H9 (cell line): ENCODE data around the gene ATF7. TPM values are rescaled to one million over a fixed set of nuclear protein-coding genes. Genes with fewer than 3 reads are reported as not detected.

Experiments
- DNase-seq: peaks from one replicate; pipeline ENCODE4 v3.0.0-alpha.2; 2017
- H2AFZ ChIP-seq: one replicate; pipeline ENCODE4 v1.6.1; 2013; ENCODE audit warnings: mild to moderate bottlenecking, low read length, control low read depth, moderate library complexity
- H2AK5ac ChIP-seq: 2 replicates; pipeline ENCODE4 v1.6.1; 2013; ENCODE audit warnings: low read length, control low read depth, mixed read lengths; ENCODE audit not compliant: insufficient read length
- H2BK120ac ChIP-seq: one replicate; pipeline ENCODE4 v1.6.1; 2013; ENCODE audit warnings: low read depth, mild to moderate bottlenecking, low read length, control low read depth, inconsistent platforms; ENCODE audit not compliant: poor library complexity, severe bottlenecking
- H2BK12ac ChIP-seq: 2 replicates; pipeline ENCODE4 v1.6.1; 2013; ENCODE audit warnings: low read length, control low read depth, mixed read lengths, low read depth; ENCODE audit not compliant: insufficient read length
- H2BK15ac ChIP-seq: 2 replicates; pipeline ENCODE4 v1.6.1; 2013; ENCODE audit warnings: low read depth, low read length, control low read depth
- H2BK20ac ChIP-seq: one replicate; pipeline ENCODE4 v1.6.1; 2013; ENCODE audit warnings: low read depth, mild to moderate bottlenecking, low read length, control low read depth, inconsistent platforms; ENCODE audit not compliant: poor library complexity, severe bottlenecking
- H2BK5ac ChIP-seq: 2 replicates; pipeline ENCODE4 v1.6.1; 2013; ENCODE audit warnings: low read length, control low read depth, mixed read lengths; ENCODE audit not compliant: insufficient read length
- H3K14ac ChIP-seq: 2 replicates; pipeline ENCODE4 v1.6.1; 2013; ENCODE audit warnings: low read length, control low read depth; ENCODE audit not compliant: insufficient read depth
- H3K18ac ChIP-seq: 2 replicates; pipeline ENCODE4 v1.6.1; 2013; ENCODE audit warnings: low read depth, mild to moderate bottlenecking, mixed read lengths, low read length, control low read depth; ENCODE audit not compliant: insufficient read length
- H3K23ac ChIP-seq: 2 replicates; pipeline ENCODE4 v1.6.1; 2013; ENCODE audit warnings: low read length, control low read depth, mixed read lengths, low read depth; ENCODE audit not compliant: insufficient read length
- H3K23me2 ChIP-seq: 2 replicates; pipeline ENCODE4 v1.6.1; 2013; ENCODE audit warnings: low read depth, mild to moderate bottlenecking, mixed read lengths, low read length, control low read depth; ENCODE audit not compliant: insufficient read length, poor library complexity, severe bottlenecking
- H3K27ac ChIP-seq: 2 replicates; pipeline ENCODE4 v1.5.1; 2013; ENCODE audit warnings: low read length, control low read depth, mixed read lengths, low read depth; ENCODE audit not compliant: insufficient read length
- H3K27me3 ChIP-seq: 2 replicates; pipeline ENCODE4 v1.6.1; 2013; ENCODE audit warnings: low read length, control low read depth, inconsistent platforms; ENCODE audit not compliant: insufficient read depth
- H3K4ac ChIP-seq: 2 replicates; pipeline ENCODE4 v1.6.1; 2013; ENCODE audit warnings: low read depth, mild to moderate bottlenecking, control low read depth, inconsistent platforms, low read length, moderate library complexity
- H3K4me1 ChIP-seq: 2 replicates; pipeline ENCODE4 v1.6.1; 2013; ENCODE audit warnings: low read length, control low read depth, inconsistent platforms; ENCODE audit not compliant: insufficient read depth
- H3K4me2 ChIP-seq: 2 replicates; pipeline ENCODE4 v1.6.1; 2013; ENCODE audit warnings: low read length, control low read depth, mixed read lengths; ENCODE audit not compliant: insufficient read length, insufficient read depth
- H3K56ac ChIP-seq: 2 replicates; pipeline ENCODE4 v1.6.1; 2013; ENCODE audit warnings: low read depth, mild to moderate bottlenecking, mixed read lengths, low read length, control low read depth; ENCODE audit not compliant: insufficient read length
- H3K79me1 ChIP-seq: 2 replicates; pipeline ENCODE4 v1.6.1; 2013; ENCODE audit warnings: low read depth, mild to moderate bottlenecking, moderate library complexity, low read length, control low read depth, inconsistent platforms; ENCODE audit not compliant: insufficient read depth, poor library complexity, severe bottlenecking
- H3K79me2 ChIP-seq: 2 replicates; pipeline ENCODE4 v1.6.1; 2013; ENCODE audit warnings: low read length, control low read depth, inconsistent platforms; ENCODE audit not compliant: insufficient read depth
- H3K9ac ChIP-seq: 2 replicates; pipeline ENCODE4 v1.6.1; 2013; ENCODE audit warnings: low read length, control low read depth, mixed read lengths; ENCODE audit not compliant: insufficient read length; ENCODE audit errors: extremely low read depth
- H3K9me3 ChIP-seq: one replicate; pipeline ENCODE4 v1.6.1; 2013; ENCODE audit warnings: low read depth, low read length, inconsistent platforms; ENCODE audit not compliant: control insufficient read depth
- H3T11ph ChIP-seq: one replicate; pipeline ENCODE4 v1.6.1; 2013; ENCODE audit warnings: mild to moderate bottlenecking, low read length, control low read depth, inconsistent platforms
- H4K20me1 ChIP-seq: one replicate; pipeline ENCODE4 v1.6.1; 2013; ENCODE audit not compliant: control insufficient read depth, insufficient read length, insufficient read depth
- H4K5ac ChIP-seq: 2 replicates; pipeline ENCODE4 v1.6.1; 2013; ENCODE audit warnings: low read depth, mild to moderate bottlenecking, mixed read lengths, low read length, control low read depth; ENCODE audit not compliant: insufficient read length
- H4K8ac ChIP-seq: replicated peaks from 2 replicates; pipeline ENCODE4 v1.6.1; 2013; ENCODE audit warnings: low read length, control low read depth, mixed read lengths, low read depth; ENCODE audit not compliant: insufficient read length
- H4K91ac ChIP-seq: 2 replicates; pipeline ENCODE4 v1.6.1; 2013; ENCODE audit warnings: low read depth, mild to moderate bottlenecking, moderate library complexity, mixed read lengths, low read length, control low read depth; ENCODE audit not compliant: insufficient read length
- H3K27ac Mint-ChIP-seq, 3 experiments: 2 replicates in 2 of 3; 3 replicates in 1 of 3; pipeline ENCODE4 v1.8.0; 2020 to 2021; ENCODE audit warnings: mixed read lengths in 3 of 3, mild to moderate bottlenecking in 1 of 3, moderate library complexity in 1 of 3
- H3K27me3 Mint-ChIP-seq: 2 replicates; pipeline ENCODE4 v1.8.0; 2021; ENCODE audit warnings: low read depth, mild to moderate bottlenecking, moderate library complexity, mixed read lengths
- H3K36me3 Mint-ChIP-seq, 3 experiments: 2 replicates in 2 of 3; 3 replicates in 1 of 3; pipeline ENCODE4 v1.8.0; 2020 to 2021; ENCODE audit warnings: low read depth in 3 of 3, mixed read lengths in 3 of 3; ENCODE audit not compliant: insufficient read depth in 1 of 3
- H3K4me1 Mint-ChIP-seq, 2 experiments: 2 replicates each; pipeline ENCODE4 v1.8.0; 2020; ENCODE audit warnings: mixed read lengths in 2 of 2
- H3K4me3 Mint-ChIP-seq, 2 experiments: 2 replicates in 1 of 2; 3 replicates in 1 of 2; pipeline ENCODE4 v1.8.0; 2020 to 2021; ENCODE audit warnings: mild to moderate bottlenecking in 2 of 2, mixed read lengths in 2 of 2, moderate library complexity in 1 of 2
- H3K9me3 Mint-ChIP-seq, 2 experiments: 2 replicates in 1 of 2; 3 replicates in 1 of 2; pipeline ENCODE4 v1.8.0; 2020; ENCODE audit warnings: mild to moderate bottlenecking in 2 of 2, mixed read lengths in 2 of 2, moderate library complexity in 1 of 2
- WGBS: extraction: QIAGEN DNeasy Blood & Tissue Kit; methylation state at CpG from one replicate; pipeline ENCODE4 v1.1.7; 2013; ENCODE audit warnings: missing lambda C conversion rate, low lambda C conversion rate, mixed read lengths; ENCODE audit not compliant: insufficient read length; ENCODE audit errors: extremely low coverage; 5-methylcytosine and 5-hydroxymethylcytosine counted together
- total RNA-seq: library from RNA; stranded (reverse); gene quantifications from 2 replicates; pipeline ENCODE4 v1.2.1, GENCODE V29; 2021
- TF ChIP-seq, protein P1 (sequence below): fragments of 200-600 bp; sonication (generic); conservative IDR thresholded peaks from 3 replicates; pipeline ENCODE4 v1.8.0; 2021; ENCODE audit warnings: antibody characterized with exemption, mild to moderate bottlenecking

ATF7 gene
- total RNA-seq, 1 experiment from 2014 or later = 17.7 TPM

DNA sequence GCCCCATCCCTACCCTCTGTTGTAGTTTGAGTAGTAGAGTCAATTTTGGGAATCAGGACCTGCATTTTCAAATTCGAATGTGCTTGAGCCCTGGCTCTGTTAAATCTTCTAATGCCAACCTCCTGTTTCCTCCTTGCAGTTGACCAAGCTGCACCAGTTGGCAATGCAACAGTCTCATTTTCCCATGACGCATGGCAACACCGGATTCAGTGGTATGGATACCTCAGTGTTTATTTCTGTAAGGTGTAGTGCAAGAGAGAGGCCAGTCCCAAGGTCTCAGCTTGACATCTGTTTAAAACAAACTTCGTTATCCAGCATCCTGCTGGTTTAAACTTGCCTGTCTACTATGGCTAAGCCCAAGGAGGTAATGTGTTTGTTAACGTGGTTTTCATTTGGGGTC is 159.1 kb downstream of the ATF7 start:
- Histone ChIP-seq H2BK15ac (no peak overlapping the region), H2AFZ (no peak overlapping the region), H4K8ac (peak overlapping the region; percentile 65), H3K23me2 (no peaks in the 10 kb centered on the region), H3K79me2 (no peaks in the 10 kb centered on the region; the same call in none of the 2 replicates), H2BK12ac (no peak overlapping the region), H3K56ac (no peak overlapping the region), H2AK5ac (no peak overlapping the region), H2BK5ac (no peak overlapping the region), H3K23ac (no peak overlapping the region), H3K4me2 (no peak overlapping the region), H3K4me1 (no peaks in the 10 kb centered on the region), H3K9ac (no peak overlapping the region), H3T11ph (no peak overlapping the region), H3K79me1 (peaks cover 14% of the 10 kb centered on the region), H2BK120ac (no peak overlapping the region), H4K5ac (no peak overlapping the region), H3K18ac (no peak overlapping the region), H4K91ac (no peak overlapping the region), H2BK20ac (no peak overlapping the region), H3K4ac (no peak overlapping the region), H3K27me3 (no peaks in the 10 kb centered on the region), H3K27ac (no peak overlapping the region), H3K9me3 (no peaks in the 10 kb centered on the region), H4K20me1 (no peaks in the 10 kb centered on the region), H3K14ac (no peak overlapping the region)
- H3K27me3 Mint-ChIP-seq = no peaks in the 10 kb centered on the region
- no CpG with 5 or more reads among the region's 5 CpGs for WGBS
- H3K4me3 Mint-ChIP-seq = no peak overlapping the region
- TF ChIP-seq, protein P1, sequence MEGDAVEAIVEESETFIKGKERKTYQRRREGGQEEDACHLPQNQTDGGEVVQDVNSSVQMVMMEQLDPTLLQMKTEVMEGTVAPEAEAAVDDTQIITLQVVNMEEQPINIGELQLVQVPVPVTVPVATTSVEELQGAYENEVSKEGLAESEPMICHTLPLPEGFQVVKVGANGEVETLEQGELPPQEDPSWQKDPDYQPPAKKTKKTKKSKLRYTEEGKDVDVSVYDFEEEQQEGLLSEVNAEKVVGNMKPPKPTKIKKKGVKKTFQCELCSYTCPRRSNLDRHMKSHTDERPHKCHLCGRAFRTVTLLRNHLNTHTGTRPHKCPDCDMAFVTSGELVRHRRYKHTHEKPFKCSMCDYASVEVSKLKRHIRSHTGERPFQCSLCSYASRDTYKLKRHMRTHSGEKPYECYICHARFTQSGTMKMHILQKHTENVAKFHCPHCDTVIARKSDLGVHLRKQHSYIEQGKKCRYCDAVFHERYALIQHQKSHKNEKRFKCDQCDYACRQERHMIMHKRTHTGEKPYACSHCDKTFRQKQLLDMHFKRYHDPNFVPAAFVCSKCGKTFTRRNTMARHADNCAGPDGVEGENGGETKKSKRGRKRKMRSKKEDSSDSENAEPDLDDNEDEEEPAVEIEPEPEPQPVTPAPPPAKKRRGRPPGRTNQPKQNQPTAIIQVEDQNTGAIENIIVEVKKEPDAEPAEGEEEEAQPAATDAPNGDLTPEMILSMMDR = no peak
- H3K9me3 Mint-ChIP-seq = no peaks in the 10 kb centered on the region; a peak in 1 of 5 replicates
- peaks cover 77 to 99% (median 96%) of the 10 kb centered on the region in 3 experiments for H3K36me3 Mint-ChIP-seq
- peak overlapping the region; percentile 40 to 92 (median 89); a peak in 4 of 7 replicates for H3K27ac Mint-ChIP-seq
- H3K4me1 Mint-ChIP-seq = peaks cover 30 to 56% of the 10 kb centered on the region in 2 experiments
- DNase-seq = no peak
